ENCODE results near the gene P2RX2. TPM values are rescaled to one million over a fixed set of nuclear protein-coding genes. Genes with fewer than 3 reads are reported as not detected.

The P2RX2 gene
- total RNA-seq, 1 experiment from 2014 or later = not detected

GRCh38 chr12:132584429-132584828 is 34.1 kb upstream of the P2RX2 start (continued):
- no peak for TF ChIP-seq YY1 (IDR thresholded peaks at IDR 0.05; ENCODE audit: extremely low read depth, insufficient replicate concordance, low read depth, low read length)
- TF ChIP-seq CEBPB (IDR thresholded peaks at IDR 0.05; ENCODE audit: low read depth) = no peak
- no peak for TF ChIP-seq MAX (IDR thresholded peaks at IDR 0.05)
- TF ChIP-seq SP1 (IDR thresholded peaks at IDR 0.05; ENCODE audit: low read depth) = no peak
- no peak for TF ChIP-seq EGR1 (IDR thresholded peaks at IDR 0.05; ENCODE audit: low read depth)
- no peak for TF ChIP-seq RAD21 (IDR thresholded peaks at IDR 0.05; ENCODE audit: low read depth)
- TF ChIP-seq ELF1 (IDR thresholded peaks at IDR 0.05; ENCODE audit: borderline replicate concordance, low read depth) = no peak
- no peak for TF ChIP-seq JUND (IDR thresholded peaks at IDR 0.05)
- TF ChIP-seq EZH2 (IDR thresholded peaks at IDR 0.05) = no peak

- CTCF ChIA-PET = interaction anchor here (0.7 kb wide), 1 partner anchor 24 kb away, joined by 3 read pairs; no protein-coding TSS in a partner anchor
- Histone ChIP-seq H3K9ac (ENCODE audit: low read length) (no peak overlapping the region), H3K4me1 (ENCODE audit: control insufficient read depth in 1 of 2, insufficient read depth in 2 of 2, low read length in 2 of 2) (no peaks in the 10 kb centered on the region), H3K27ac (ENCODE audit: low read depth, low read length) (no peak overlapping the region), H2AFZ (ENCODE audit: low read depth, low read length, poor library complexity, severe bottlenecking) (no peak overlapping the region), H4K20me1 (ENCODE audit: insufficient read depth) (no peaks in the 10 kb centered on the region; the same call in 1 of the 2 replicates), H3K4me2 (ENCODE audit: low read length) (no peak overlapping the region), H3K27me3 (ENCODE audit: insufficient read depth, low read length) (no peaks in the 10 kb centered on the region), H3K9me2 (ENCODE audit: insufficient read depth) (no peaks in the 10 kb centered on the region), H3K36me3 (ENCODE audit: control insufficient read depth in 1 of 2, insufficient read depth in 2 of 2, low read length in 2 of 2) (peaks cover 3 to 6% of the 10 kb centered on the region in 2 experiments; a peak in 1 of 4 replicates), H3K79me2 (ENCODE audit: insufficient read depth, low read length) (no peaks in the 10 kb centered on the region), H3K9me3 (ENCODE audit: control insufficient read depth in 1 of 2, insufficient read depth in 1 of 2, low read depth in 1 of 2, low read length in 2 of 2) (no peaks in the 10 kb centered on the region), H3K4me3 (replicated peaks in 1 of 2; ENCODE audit: low read depth in 1 of 2, low read length in 2 of 2) (no peak overlapping the region)
- BruUV-seq (replicated peaks) = no TSS peak
- intact Hi-C loops (cut with micrococcal nuclease) = no loop called here
- POLR2A ChIA-PET = no interaction called here
- RAD21 ChIA-PET (ENCODE audit: low non-redundant PET in 1 of 2, low total read pairs in 2 of 2, uncharacterized antibody in 2 of 2, unreplicated experiment in 2 of 2) = no interaction called here
- ATAC-seq (no peak), DNase-seq (ENCODE audit: low read depth, low spot score) (no peak)
- TF ChIP-seq POLR2AphosphoS5 (IDR thresholded peaks at IDR 0.05; ENCODE audit: low read depth, low read length) (no peak), CBX3 (IDR thresholded peaks at IDR 0.05; ENCODE audit: low read depth) (no peak), ZBTB33 (IDR thresholded peaks at IDR 0.05; ENCODE audit: extremely low read depth, insufficient replicate concordance, low read length) (no peak), SP1 (IDR thresholded peaks at IDR 0.05; ENCODE audit: low read depth) (no peak), EGR1 (IDR thresholded peaks at IDR 0.05; ENCODE audit: low read depth) (no peak), SRF (IDR thresholded peaks at IDR 0.05; ENCODE audit: low read depth) (no peak), ZFX (IDR thresholded peaks at IDR 0.05) (no peak), EZH2phosphoT487 (IDR thresholded peaks at IDR 0.05; ENCODE audit: borderline replicate concordance) (no peak), MAX (IDR thresholded peaks at IDR 0.05) (no peak), EZH2 (IDR thresholded peaks at IDR 0.05) (no peak), YY1 (IDR thresholded peaks at IDR 0.05; ENCODE audit: extremely low read depth, insufficient replicate concordance, low read depth, low read length) (no peak), ZNF274 (IDR thresholded peaks at IDR 0.05; ENCODE audit: low read depth, low read length) (no peak), CTCF (IDR thresholded peaks at IDR 0.05 in 2 of 3, conservative IDR thresholded peaks at IDR 0.05 in 1 of 3; ENCODE audit: borderline replicate concordance in 1 of 3, insufficient read depth in 1 of 3, low read depth in 2 of 3, low read length in 2 of 3) (no peak), JUND (IDR thresholded peaks at IDR 0.05) (no peak)
- TF ChIP-seq, protein P1, sequence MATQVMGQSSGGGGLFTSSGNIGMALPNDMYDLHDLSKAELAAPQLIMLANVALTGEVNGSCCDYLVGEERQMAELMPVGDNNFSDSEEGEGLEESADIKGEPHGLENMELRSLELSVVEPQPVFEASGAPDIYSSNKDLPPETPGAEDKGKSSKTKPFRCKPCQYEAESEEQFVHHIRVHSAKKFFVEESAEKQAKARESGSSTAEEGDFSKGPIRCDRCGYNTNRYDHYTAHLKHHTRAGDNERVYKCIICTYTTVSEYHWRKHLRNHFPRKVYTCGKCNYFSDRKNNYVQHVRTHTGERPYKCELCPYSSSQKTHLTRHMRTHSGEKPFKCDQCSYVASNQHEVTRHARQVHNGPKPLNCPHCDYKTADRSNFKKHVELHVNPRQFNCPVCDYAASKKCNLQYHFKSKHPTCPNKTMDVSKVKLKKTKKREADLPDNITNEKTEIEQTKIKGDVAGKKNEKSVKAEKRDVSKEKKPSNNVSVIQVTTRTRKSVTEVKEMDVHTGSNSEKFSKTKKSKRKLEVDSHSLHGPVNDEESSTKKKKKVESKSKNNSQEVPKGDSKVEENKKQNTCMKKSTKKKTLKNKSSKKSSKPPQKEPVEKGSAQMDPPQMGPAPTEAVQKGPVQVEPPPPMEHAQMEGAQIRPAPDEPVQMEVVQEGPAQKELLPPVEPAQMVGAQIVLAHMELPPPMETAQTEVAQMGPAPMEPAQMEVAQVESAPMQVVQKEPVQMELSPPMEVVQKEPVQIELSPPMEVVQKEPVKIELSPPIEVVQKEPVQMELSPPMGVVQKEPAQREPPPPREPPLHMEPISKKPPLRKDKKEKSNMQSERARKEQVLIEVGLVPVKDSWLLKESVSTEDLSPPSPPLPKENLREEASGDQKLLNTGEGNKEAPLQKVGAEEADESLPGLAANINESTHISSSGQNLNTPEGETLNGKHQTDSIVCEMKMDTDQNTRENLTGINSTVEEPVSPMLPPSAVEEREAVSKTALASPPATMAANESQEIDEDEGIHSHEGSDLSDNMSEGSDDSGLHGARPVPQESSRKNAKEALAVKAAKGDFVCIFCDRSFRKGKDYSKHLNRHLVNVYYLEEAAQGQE (IDR thresholded peaks at IDR 0.05; ENCODE audit: low read depth) = no peak
Measured at GRCh38 chr12:132585177-132585576, 33.4 kb upstream of the P2RX2 start.

All from HCT116 (cell line).